B cell (primary cell): ENCODE data around the gene SEC16A. TPM values are rescaled to one million over a fixed set of nuclear protein-coding genes. Genes with fewer than 3 reads are reported as not detected.

Source experiments
- ATAC-seq: fragments of 200-7000 bp; cut with Tn5 transposase; one replicate; pipeline ENCODE4 v1.10.0; 2021; ENCODE audit warnings: low read depth, mild to moderate bottlenecking, moderate number of reproducible peaks, moderate library complexity
- CTCF ChIA-PET: fragments of 350-600 bp; sonication (Branson Sonifier 250); formaldehyde crosslinking; loops from one replicate; lab custom pipeline; 2021; ENCODE audit warnings: antibody characterized with exemption, inconsistent platforms; lab: Charles Lee
- POLR2A ChIA-PET: fragments of 350-600 bp; sonication (Branson Sonifier 250); formaldehyde crosslinking; loops from one replicate; lab custom pipeline; 2021; ENCODE audit warnings: antibody characterized with exemption; lab: Charles Lee
- DNase-seq: peaks from one replicate; pipeline ENCODE4 v3.0.0; 2013
- H2AFZ ChIP-seq: 2 replicates; pipeline ENCODE4 v1.6.1; 2012; ENCODE audit warnings: mild to moderate bottlenecking, low read depth, low read length; ENCODE audit not compliant: insufficient read depth, poor library complexity, severe bottlenecking
- H3K27ac ChIP-seq, 2 donors: 1 replicate in 1 of 2; 2 replicates in 1 of 2; pipeline ENCODE4 v1.5.1; 2012 to 2013; ENCODE audit warnings: low read length in 2 of 2, mild to moderate bottlenecking in 2 of 2, moderate library complexity in 1 of 2
- H3K27me3 ChIP-seq, 4 experiments: fragments of 200-600 bp in 1 of 4; sonication (generic) in 1 of 4; replicated peaks in 1 of 4; 1 replicate in 2 of 4; 2 replicates in 2 of 4; pipeline versions ENCODE4 v1.6.1 to v1.7.0; 2013 to 2016; ENCODE audit warnings: low read length in 3 of 4, mild to moderate bottlenecking in 2 of 4, mixed read lengths in 1 of 4, moderate library complexity in 1 of 4; ENCODE audit not compliant: insufficient read depth in 4 of 4, control insufficient read depth in 3 of 4; ENCODE audit errors: control extremely low read depth in 1 of 4
- H3K36me3 ChIP-seq, 2 experiments: replicated peaks in 1 of 2; 1 replicate in 1 of 2; 2 replicates in 1 of 2; pipeline versions ENCODE4 v1.6.1 to v1.7.1; 2013; ENCODE audit warnings: low read length in 1 of 2; ENCODE audit not compliant: insufficient read depth in 2 of 2, control insufficient read depth in 1 of 2; ENCODE audit errors: control extremely low read depth in 1 of 2, extremely low read depth in 1 of 2
- H3K4me1 ChIP-seq, 2 donors: fragments of 200-600 bp in 1 of 2; sonication (generic) in 1 of 2; 1 replicate in 1 of 2; 2 replicates in 1 of 2; pipeline versions ENCODE4 v1.5.1 to v1.6.1; 2013 to 2017; ENCODE audit warnings: low read length in 2 of 2; ENCODE audit not compliant: control insufficient read depth in 2 of 2, insufficient read depth in 2 of 2
- H3K4me2 ChIP-seq: replicated peaks from 2 replicates; pipeline ENCODE3; 2012; ENCODE audit warnings: mild to moderate bottlenecking, low read depth, low read length; ENCODE audit not compliant: poor library complexity, severe bottlenecking
- H3K4me3 ChIP-seq, 5 experiments: fragments of 200-600 bp in 1 of 5; sonication (generic) in 1 of 5; 1 replicate in 3 of 5; 2 replicates in 2 of 5; pipeline versions ENCODE4 v1.5.1 to v1.7.0; 2011 to 2016; ENCODE audit warnings: low read length in 4 of 5, mild to moderate bottlenecking in 4 of 5, low read depth in 2 of 5, control low read depth in 1 of 5, moderate library complexity in 1 of 5; ENCODE audit not compliant: insufficient read depth in 1 of 5; ENCODE audit errors: control extremely low read depth in 1 of 5, extremely low read depth in 1 of 5
- H3K79me2 ChIP-seq: fragments of 200-600 bp; sonication (generic); one replicate; pipeline ENCODE4 v1.6.0; 2016; ENCODE audit warnings: low read length; ENCODE audit not compliant: control insufficient read depth, insufficient read depth
- H3K9ac ChIP-seq: fragments of 200-600 bp; sonication (generic); 2 replicates; pipeline ENCODE4 v1.6.1; 2017; ENCODE audit warnings: mild to moderate bottlenecking, low read length, moderate library complexity
- H3K9me3 ChIP-seq, 3 donors: one replicate each; pipeline versions ENCODE4 v1.6.1 to v1.7.1; 2013; ENCODE audit warnings: low read length in 2 of 3; ENCODE audit not compliant: control insufficient read depth in 2 of 3, insufficient read depth in 1 of 3; ENCODE audit errors: control extremely low read depth in 1 of 3
- H4K20me1 ChIP-seq: 2 replicates; pipeline ENCODE4 v1.6.0; 2012; ENCODE audit warnings: mild to moderate bottlenecking, low read length; ENCODE audit not compliant: insufficient read depth, control insufficient read depth, poor library complexity, severe bottlenecking
- H3K27ac Mint-ChIP-seq: one replicate; pipeline ENCODE4 v1.8.0; 2021; ENCODE audit warnings: mixed read lengths
- H3K27me3 Mint-ChIP-seq: one replicate; pipeline ENCODE4 v1.8.0; 2021; ENCODE audit warnings: mixed read lengths
- H3K4me1 Mint-ChIP-seq: one replicate; pipeline ENCODE4 v1.8.0; 2021; ENCODE audit warnings: mixed read lengths
- H3K4me3 Mint-ChIP-seq: one replicate; pipeline ENCODE4 v1.8.0; 2021; ENCODE audit warnings: mixed read lengths
- H3K9me3 Mint-ChIP-seq: one replicate; pipeline ENCODE4 v1.8.0; 2022; ENCODE audit warnings: mixed read lengths; ENCODE audit not compliant: insufficient read depth
- CTCF ChIP-seq: fragments of 200-600 bp; IDR thresholded peaks from one replicate; pipeline ENCODE4 v1.8.0; 2022; ENCODE audit warnings: antibody characterized with exemption, mild to moderate bottlenecking
- EZH2 ChIP-seq: IDR thresholded peaks from 2 replicates; pipeline ENCODE4 v1.6.1; 2012; ENCODE audit warnings: borderline replicate concordance, low read depth, mild to moderate bottlenecking, moderate library complexity, low read length; ENCODE audit not compliant: insufficient read depth, poor library complexity, severe bottlenecking
- WGBS: methylation state at CpG from one replicate; pipeline ENCODE4 v1.1.5; 2013; ENCODE audit warnings: missing lambda C conversion rate; ENCODE audit not compliant: insufficient coverage; 5-methylcytosine and 5-hydroxymethylcytosine counted together
- intact Hi-C: fragments of 100-400 bp; cut with micrococcal nuclease; formaldehyde crosslinking; loops from one replicate; pipeline ENCODE4 v1.10.0; 2022
- polyA plus RNA-seq: library from polyadenylated mRNA; depleted of rRNA; stranded (reverse); fragments of >200 nt; gene quantifications from 2 replicates; pipeline ENCODE4 v1.2.3, GENCODE V29; 2012
- total RNA-seq, 2 donors: library from RNA; stranded (reverse); fragments of 120-200 nt in 1 of 2; gene quantifications; 1 replicate in 1 of 2; 2 replicates in 1 of 2; pipeline versions ENCODE4 v1.2.3 to v1.2.4, GENCODE V29; 2013 to 2022

Gene SEC16A
- total and polyA plus RNA-seq, 2 donors (not counting 1 experiment from before 2014, with no cell fraction given) = 31.7 to 73.4 TPM

- H3K36me3 ChIP-seq = peaks cover 0 to 78% of the 10 kb centered on the region in 2 experiments
- WGBS = 98% methylated on average over 31 of the region's 38 CpGs
- H3K4me1 ChIP-seq = no peaks in the 10 kb centered on the region
- no peak for DNase-seq
- intact Hi-C loops = no loop called here
- Mint-ChIP-seq H3K4me1 (no peaks in the 10 kb centered on the region), H3K4me3 (no peak overlapping the region), H3K9me3 (no peaks in the 10 kb centered on the region), H3K27ac (no peak overlapping the region), H3K27me3 (no peaks in the 10 kb centered on the region)
- H2AFZ ChIP-seq = no peak overlapping the region
- peaks cover 17% of the 10 kb centered on the region for H4K20me1 ChIP-seq
- H3K4me3 ChIP-seq = no peak overlapping the region
- H3K27ac ChIP-seq = no peak overlapping the region
- no peak overlapping the region for H3K9ac ChIP-seq
- H3K79me2 ChIP-seq = no peaks in the 10 kb centered on the region
- H3K27me3 ChIP-seq = no peaks in the 10 kb centered on the region
- POLR2A ChIA-PET = no interaction called here
- H3K4me2 ChIP-seq = no peak overlapping the region
- TF ChIP-seq EZH2 = no peak
- TF ChIP-seq CTCF = no peak
- no peaks in the 10 kb centered on the region for H3K9me3 ChIP-seq
- no peak for ATAC-seq
- CTCF ChIA-PET = no interaction called here
These were observed 19.4 kb upstream of the SEC16A start for GRCh38 chr9:136502196-136502595.

DNA sequence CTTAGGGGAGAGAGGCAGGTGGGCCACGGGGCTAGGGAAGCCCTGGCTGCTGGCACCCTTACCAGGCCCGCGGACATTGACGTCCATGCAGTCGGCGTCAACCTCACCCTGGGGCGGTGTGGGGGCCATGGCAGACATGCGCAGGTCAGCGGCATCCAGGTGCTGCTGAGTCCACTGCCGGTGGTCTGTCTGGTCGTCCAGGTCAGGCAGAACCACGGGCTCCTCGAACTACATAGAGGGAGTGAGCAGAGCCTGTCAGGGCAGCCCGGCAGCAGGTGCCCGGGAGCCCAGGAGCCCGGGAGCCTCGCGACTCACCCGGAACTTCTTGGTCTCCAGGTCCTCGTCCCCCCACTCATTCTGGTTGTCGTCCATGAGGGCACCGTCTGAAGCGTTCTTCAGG is 18.8 kb upstream of the SEC16A start:
- Mint-ChIP-seq H3K27ac (no peak overlapping the region), H3K4me1 (no peaks in the 10 kb centered on the region), H3K4me3 (no peak overlapping the region), H3K9me3 (no peaks in the 10 kb centered on the region), H3K27me3 (no peaks in the 10 kb centered on the region)
- peaks cover 17% of the 10 kb centered on the region for H4K20me1 ChIP-seq
- H3K4me1 ChIP-seq = no peaks in the 10 kb centered on the region
- no peak overlapping the region for H3K4me3 ChIP-seq
- H3K4me2 ChIP-seq = no peak overlapping the region
- no peaks in the 10 kb centered on the region for H3K79me2 ChIP-seq
- ATAC-seq (no peak), DNase-seq (no peak)
- no peak overlapping the region for H3K9ac ChIP-seq
- no peak overlapping the region for H3K27ac ChIP-seq
- intact Hi-C loops = no loop called here
- H3K36me3 ChIP-seq = peaks cover 0 to 76% of the 10 kb centered on the region in 2 experiments
- WGBS = 97% methylated on average over 22 of the region's 23 CpGs
- POLR2A ChIA-PET = no interaction called here
- CTCF ChIA-PET = no interaction called here
- TF ChIP-seq EZH2 (no peak), CTCF (no peak)
- no peak overlapping the region for H2AFZ ChIP-seq
- H3K9me3 ChIP-seq = no peaks in the 10 kb centered on the region
- no peaks in the 10 kb centered on the region for H3K27me3 ChIP-seq
